Glutamatergic neuron (in vitro differentiated cells): ENCODE data around the gene IPPK. TPM values are rescaled to one million over a fixed set of nuclear protein-coding genes. Genes with fewer than 3 reads are reported as not detected.

Experiments
- DNase-seq: peaks from one replicate; pipeline ENCODE4 v3.0.0; 2022
- H3K27ac Mint-ChIP-seq: one replicate; pipeline ENCODE4 v1.8.0; 2020; ENCODE audit warnings: mild to moderate bottlenecking, mixed read lengths, inconsistent platforms; ENCODE audit not compliant: unreplicated experiment
- H3K27me3 Mint-ChIP-seq: one replicate; pipeline ENCODE4 v1.8.0; 2020; ENCODE audit warnings: mild to moderate bottlenecking, moderate library complexity, mixed read lengths, inconsistent platforms; ENCODE audit not compliant: unreplicated experiment
- H3K36me3 Mint-ChIP-seq: one replicate; pipeline ENCODE4 v1.8.0; 2020; ENCODE audit warnings: mild to moderate bottlenecking, mixed read lengths, inconsistent platforms; ENCODE audit not compliant: unreplicated experiment
- H3K4me1 Mint-ChIP-seq: one replicate; pipeline ENCODE4 v1.8.0; 2020; ENCODE audit warnings: mild to moderate bottlenecking, low read depth, mixed read lengths, inconsistent platforms; ENCODE audit not compliant: unreplicated experiment
- H3K4me3 Mint-ChIP-seq: one replicate; pipeline ENCODE4 v1.8.0; 2020; ENCODE audit warnings: mild to moderate bottlenecking, mixed read lengths, inconsistent platforms; ENCODE audit not compliant: unreplicated experiment
- H3K9me3 Mint-ChIP-seq: one replicate; pipeline ENCODE4 v1.8.0; 2020; ENCODE audit warnings: mild to moderate bottlenecking, moderate library complexity, mixed read lengths, inconsistent platforms; ENCODE audit not compliant: unreplicated experiment
- CTCF ChIP-seq: fragments of 200-600 bp; sonication (generic); IDR thresholded peaks from one replicate; pipeline ENCODE4 v1.5.0; 2021; ENCODE audit not compliant: partially characterized antibody, unreplicated experiment
- total RNA-seq: library from RNA; stranded (reverse); fragmentation: NEBNext Ultra II Directional; extraction: Animal tissue kit (Norgen Biotek cat#: 25700); gene quantifications from one replicate; pipeline ENCODE4 v1.2.1, GENCODE V29; 2021; ENCODE audit not compliant: unreplicated experiment

Gene IPPK
- total RNA-seq, 1 donor from 2014 or later: 7.0 TPM

- H3K9me3 Mint-ChIP-seq: peaks cover 2% of the 10 kb centered on the region
- DNase-seq: no peak
- peaks cover 2% of the 10 kb centered on the region for H3K27me3 Mint-ChIP-seq
- no peaks in the 10 kb centered on the region for H3K36me3 Mint-ChIP-seq
- no peak overlapping the region for H3K4me3 Mint-ChIP-seq
- no peak for TF ChIP-seq CTCF
- H3K4me1 Mint-ChIP-seq: peaks cover 2% of the 10 kb centered on the region
- H3K27ac Mint-ChIP-seq: no peak overlapping the region
Measured at GRCh38 chr9:92635760-92636159, 34.2 kb downstream of the IPPK start.

GRCh38 chr9:92634712-92635605, 35.0 kb downstream of the IPPK start:
- no peak overlapping the region for H3K4me3 Mint-ChIP-seq
- H3K27me3 Mint-ChIP-seq: peaks cover 2% of the 10 kb centered on the region
- peak; percentile 80 for TF ChIP-seq CTCF
- peaks cover 2% of the 10 kb centered on the region for H3K4me1 Mint-ChIP-seq
- peaks cover 2% of the 10 kb centered on the region for H3K9me3 Mint-ChIP-seq
- DNase-seq: peak; percentile 92
- peaks cover 3% of the 10 kb centered on the region for H3K36me3 Mint-ChIP-seq
- H3K27ac Mint-ChIP-seq: no peak overlapping the region

- Mint-ChIP-seq H3K36me3 (peaks cover 8% of the 10 kb centered on the region), H3K27ac (no peak overlapping the region), H3K4me3 (no peak overlapping the region), H3K27me3 (no peaks in the 10 kb centered on the region), H3K4me1 (peaks cover 2% of the 10 kb centered on the region), H3K9me3 (peaks cover 3% of the 10 kb centered on the region)
- no peak for TF ChIP-seq CTCF
- no peak for DNase-seq
Measured at GRCh38 chr9:92633614-92634278, 36.2 kb downstream of the IPPK start.

DNA sequence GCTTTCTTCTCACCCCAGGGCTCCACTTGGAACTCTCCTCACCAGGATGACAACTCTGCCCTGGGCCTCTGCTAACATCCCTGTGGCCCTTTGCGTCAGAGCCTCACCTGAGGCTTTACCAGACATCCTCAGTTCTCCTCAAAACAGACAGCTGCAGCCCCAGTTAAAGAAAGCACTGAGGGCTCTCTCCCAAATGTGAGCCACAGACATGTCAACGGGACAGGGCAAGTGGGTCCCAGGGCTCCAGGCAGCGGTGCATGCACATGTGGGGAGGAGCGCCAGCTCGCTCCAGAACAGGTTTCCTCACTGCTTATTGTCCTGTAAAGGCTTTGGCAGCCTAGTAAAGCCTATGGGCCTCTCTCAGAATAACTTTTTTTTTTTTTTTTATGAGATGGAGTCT, 37.3 kb downstream of the IPPK start:
- Mint-ChIP-seq H3K36me3 (peaks cover 8% of the 10 kb centered on the region), H3K27ac (no peak overlapping the region), H3K9me3 (peaks cover 1% of the 10 kb centered on the region), H3K4me3 (no peak overlapping the region), H3K27me3 (no peaks in the 10 kb centered on the region), H3K4me1 (peaks cover 2% of the 10 kb centered on the region)
- no peak for DNase-seq
- no peak for TF ChIP-seq CTCF
